ENCODE results near the gene SCN1A. TPM values are rescaled to one million over a fixed set of nuclear protein-coding genes. Genes with fewer than 3 reads are reported as not detected.

Gene SCN1A
- total and polyA plus RNA-seq, 10 of the 15 experiments (the other 5 are each of a cell fraction or from before 2014, with no cell fraction given), result not detected

DNA sequence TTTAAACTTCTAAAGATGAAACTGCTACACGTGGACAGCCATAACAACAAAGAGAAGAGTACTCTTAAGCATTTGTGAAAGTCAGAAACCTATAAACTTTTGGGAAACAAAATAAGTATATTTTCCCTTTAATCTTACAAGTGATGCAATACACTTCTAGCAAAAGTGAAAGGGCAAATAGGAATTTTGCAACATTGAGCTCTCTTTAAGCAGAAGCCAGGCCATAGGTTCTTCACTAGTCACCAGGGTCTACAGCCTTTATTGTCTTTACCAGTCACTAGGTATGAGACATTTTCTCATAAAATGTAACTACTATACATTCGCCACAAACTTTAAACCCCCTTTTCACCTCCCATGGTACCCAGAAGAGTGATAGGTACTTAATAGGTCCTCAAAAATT, 37.5 kb downstream of the SCN1A start (continued):
- TF ChIP-seq, protein P1, sequence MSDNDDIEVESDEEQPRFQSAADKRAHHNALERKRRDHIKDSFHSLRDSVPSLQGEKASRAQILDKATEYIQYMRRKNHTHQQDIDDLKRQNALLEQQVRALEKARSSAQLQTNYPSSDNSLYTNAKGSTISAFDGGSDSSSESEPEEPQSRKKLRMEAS (IDR thresholded peaks at IDR 0.05; ENCODE audit: low read depth, low read length), result no peak
- no peak for TF ChIP-seq FOS (IDR thresholded peaks at IDR 0.05; ENCODE audit: borderline replicate concordance, extremely low read depth, insufficient read length)

DNA sequence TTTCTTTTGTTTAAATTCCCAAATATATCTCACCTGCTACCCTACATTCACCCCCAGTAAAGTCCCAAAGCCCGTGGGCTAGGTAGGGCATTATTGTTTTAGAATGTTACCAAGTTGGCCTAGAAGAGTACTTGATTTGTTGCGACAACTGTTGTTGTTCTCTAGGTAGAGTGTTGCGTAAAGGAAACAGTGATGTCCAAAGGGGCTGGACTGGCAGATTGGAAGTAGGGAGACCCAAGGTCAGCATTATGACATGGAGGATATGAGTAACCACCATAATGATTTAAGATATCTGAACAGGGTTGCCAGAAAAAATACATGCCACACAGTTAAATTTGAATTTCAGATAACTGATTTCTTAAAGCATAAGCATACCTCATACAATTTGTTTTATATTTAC, 39.2 kb downstream of the SCN1A start:
- no peak for ATAC-seq
- in situ Hi-C loops (cut with MboI) (no loop called here), intact Hi-C loops (cut with micrococcal nuclease; ENCODE audit: unreplicated experiment) (no loop called here)
- no peak overlapping the region for H2AFZ ChIP-seq (ENCODE audit: control insufficient read depth, low read depth, low read length)
- 62% methylated on average over 3 of the region's 3 CpGs for WGBS (ENCODE audit: insufficient coverage, insufficient replicate concordance, low lambda C conversion rate, missing lambda C conversion rate)
- no peaks in the 10 kb centered on the region for H3K9me3 ChIP-seq (replicated peaks; ENCODE audit: control insufficient read depth, insufficient read depth, low read length)
- H3K27me3 ChIP-seq (replicated peaks in 1 of 2; ENCODE audit: control insufficient read depth in 2 of 2, insufficient read depth in 2 of 2, low read length in 1 of 2), result no peaks in the 10 kb centered on the region
- H3K4me1 ChIP-seq (ENCODE audit: control insufficient read depth, insufficient read depth, low read length), result no peaks in the 10 kb centered on the region
- no peak overlapping the region for H3K9ac ChIP-seq (ENCODE audit: control insufficient read depth, insufficient read depth, low read length)
- ChIA-PET POLR2A (no interaction called here), RAD21 (ENCODE audit: unreplicated experiment) (no interaction called here), SMC1A (ENCODE audit: uncharacterized antibody, unreplicated experiment) (no interaction called here), CTCF (no interaction called here)
- BruUV-seq (replicated peaks), result no TSS peak
- no peaks in the 10 kb centered on the region for H4K20me1 ChIP-seq (ENCODE audit: control insufficient read depth, insufficient read depth)
- H3K4me2 ChIP-seq (ENCODE audit: control insufficient read depth, insufficient read depth), result no peak overlapping the region
- no peak for DNase-seq (ENCODE audit: low read depth, low spot score)
- no peak overlapping the region for H3K27ac ChIP-seq (ENCODE audit: control insufficient read depth, insufficient read depth)
- no peak for FAIRE-seq
- H3K79me2 ChIP-seq (ENCODE audit: control insufficient read depth, insufficient read depth, low read length), result no peaks in the 10 kb centered on the region
- H3K36me3 ChIP-seq (ENCODE audit: control insufficient read depth in 2 of 2, insufficient read depth in 2 of 2, low read length in 1 of 2), result no peaks in the 10 kb centered on the region
- H3K4me3 ChIP-seq, result no peak overlapping the region
- TF ChIP-seq SIN3A (IDR thresholded peaks at IDR 0.05; ENCODE audit: low read depth, low read length) (no peak), CHD2 (IDR thresholded peaks at IDR 0.05; ENCODE audit: borderline replicate concordance, low read depth, low read length) (no peak), POLR2AphosphoS5 (IDR thresholded peaks at IDR 0.05; ENCODE audit: low read length) (no peak), FOXK2 (IDR thresholded peaks at IDR 0.05) (no peak), POU2F2 (IDR thresholded peaks at IDR 0.05; ENCODE audit: borderline replicate concordance, low read depth, low read length) (no peak), DPF2 (IDR thresholded peaks at IDR 0.05) (no peak), SMAD1 (IDR thresholded peaks at IDR 0.05; ENCODE audit: low read depth, partially characterized antibody) (no peak), ZSCAN29 (IDR thresholded peaks at IDR 0.05) (no peak), EP300 (IDR thresholded peaks at IDR 0.05; ENCODE audit: borderline replicate concordance in 1 of 2, control insufficient read depth in 1 of 2, low read depth in 2 of 2, low read length in 2 of 2) (no peak), STAT3 (IDR thresholded peaks at IDR 0.05; ENCODE audit: low read depth, low read length) (no peak), ELK1 (IDR thresholded peaks at IDR 0.05; ENCODE audit: low read depth, low read length) (no peak), ZNF24 (IDR thresholded peaks at IDR 0.05) (no peak), ATF3 (IDR thresholded peaks at IDR 0.05; ENCODE audit: borderline replicate concordance, extremely low read depth, low read depth, low read length) (no peak), CHD4 (IDR thresholded peaks at IDR 0.05) (no peak), RAD51 (IDR thresholded peaks at IDR 0.05) (no peak), IKZF1 (conservative IDR thresholded peaks at IDR 0.05) (no peak)
- TF ChIP-seq, protein P2, sequence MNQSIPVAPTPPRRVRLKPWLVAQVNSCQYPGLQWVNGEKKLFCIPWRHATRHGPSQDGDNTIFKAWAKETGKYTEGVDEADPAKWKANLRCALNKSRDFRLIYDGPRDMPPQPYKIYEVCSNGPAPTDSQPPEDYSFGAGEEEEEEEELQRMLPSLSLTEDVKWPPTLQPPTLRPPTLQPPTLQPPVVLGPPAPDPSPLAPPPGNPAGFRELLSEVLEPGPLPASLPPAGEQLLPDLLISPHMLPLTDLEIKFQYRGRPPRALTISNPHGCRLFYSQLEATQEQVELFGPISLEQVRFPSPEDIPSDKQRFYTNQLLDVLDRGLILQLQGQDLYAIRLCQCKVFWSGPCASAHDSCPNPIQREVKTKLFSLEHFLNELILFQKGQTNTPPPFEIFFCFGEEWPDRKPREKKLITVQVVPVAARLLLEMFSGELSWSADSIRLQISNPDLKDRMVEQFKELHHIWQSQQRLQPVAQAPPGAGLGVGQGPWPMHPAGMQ (IDR thresholded peaks at IDR 0.05; ENCODE audit: borderline replicate concordance), result no peak
- TF ChIP-seq, protein P3, sequence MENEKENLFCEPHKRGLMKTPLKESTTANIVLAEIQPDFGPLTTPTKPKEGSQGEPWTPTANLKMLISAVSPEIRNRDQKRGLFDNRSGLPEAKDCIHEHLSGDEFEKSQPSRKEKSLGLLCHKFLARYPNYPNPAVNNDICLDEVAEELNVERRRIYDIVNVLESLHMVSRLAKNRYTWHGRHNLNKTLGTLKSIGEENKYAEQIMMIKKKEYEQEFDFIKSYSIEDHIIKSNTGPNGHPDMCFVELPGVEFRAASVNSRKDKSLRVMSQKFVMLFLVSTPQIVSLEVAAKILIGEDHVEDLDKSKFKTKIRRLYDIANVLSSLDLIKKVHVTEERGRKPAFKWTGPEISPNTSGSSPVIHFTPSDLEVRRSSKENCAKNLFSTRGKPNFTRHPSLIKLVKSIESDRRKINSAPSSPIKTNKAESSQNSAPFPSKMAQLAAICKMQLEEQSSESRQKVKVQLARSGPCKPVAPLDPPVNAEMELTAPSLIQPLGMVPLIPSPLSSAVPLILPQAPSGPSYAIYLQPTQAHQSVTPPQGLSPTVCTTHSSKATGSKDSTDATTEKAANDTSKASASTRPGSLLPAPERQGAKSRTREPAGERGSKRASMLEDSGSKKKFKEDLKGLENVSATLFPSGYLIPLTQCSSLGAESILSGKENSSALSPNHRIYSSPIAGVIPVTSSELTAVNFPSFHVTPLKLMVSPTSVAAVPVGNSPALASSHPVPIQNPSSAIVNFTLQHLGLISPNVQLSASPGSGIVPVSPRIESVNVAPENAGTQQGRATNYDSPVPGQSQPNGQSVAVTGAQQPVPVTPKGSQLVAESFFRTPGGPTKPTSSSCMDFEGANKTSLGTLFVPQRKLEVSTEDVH (IDR thresholded peaks at IDR 0.05; ENCODE audit: low read depth, partially characterized antibody), result no peak

Data from GM12878 (cell line).